HG03108 (cell line): ENCODE measurements around the gene PLXND1.

ENCODE experiments used
- ATAC-seq: cut with Tn5 transposase; IDR thresholded peaks from one replicate; pipeline ENCODE4 v1.9.1; 2021; ENCODE audit warnings: moderate library complexity; ENCODE audit not compliant: unreplicated experiment

Gene PLXND1

GRCh38 chr3:129627350-129628168 lies 21.1 kb upstream of the PLXND1 start:
- peak; percentile 10 for ATAC-seq

- peak; percentile 96 for ATAC-seq
These were observed 20.4 kb upstream of the PLXND1 start for GRCh38 chr3:129626744-129627349.

- no peak for ATAC-seq
These were observed 18.8 kb upstream of the PLXND1 start for GRCh38 chr3:129625072-129625874.

GRCh38 chr3:129624347-129625071 lies 18.0 kb upstream of the PLXND1 start:
- no peak for ATAC-seq

GRCh38 chr3:129623447-129624118 lies 17.1 kb upstream of the PLXND1 start:
- no peak for ATAC-seq

GRCh38 chr3:129622933-129623332 lies 16.5 kb upstream of the PLXND1 start:
- no peak for ATAC-seq

- no peak for ATAC-seq
These were observed 15.9 kb upstream of the PLXND1 start for GRCh38 chr3:129622226-129622874.

GRCh38 chr3:129621626-129622225 lies 15.2 kb upstream of the PLXND1 start:
- no peak for ATAC-seq

- ATAC-seq, result no peak
These were observed 14.5 kb upstream of the PLXND1 start for GRCh38 chr3:129620828-129621559.

- ATAC-seq, result no peak
These were observed 13.3 kb upstream of the PLXND1 start for GRCh38 chr3:129619726-129620162.

- ATAC-seq, result no peak
These were observed 12.6 kb upstream of the PLXND1 start for GRCh38 chr3:129618901-129619671.

- ATAC-seq, result no peak
These were observed 11.8 kb upstream of the PLXND1 start for GRCh38 chr3:129618186-129618820.

GRCh38 chr3:129617381-129618185 lies 11.1 kb upstream of the PLXND1 start:
- no peak for ATAC-seq

GRCh38 chr3:129616713-129617112 lies 10.2 kb upstream of the PLXND1 start:
- no peak for ATAC-seq

- no peak for ATAC-seq
These were observed 9.8 kb upstream of the PLXND1 start for GRCh38 chr3:129616291-129616690.

- ATAC-seq, result no peak
These were observed 9.3 kb upstream of the PLXND1 start for GRCh38 chr3:129615751-129616281.
